PC-3 (cell line): Measurements from ENCODE around the gene TTC27.

Source experiments
- EZH2 ChIP-seq: fragments of 300-600 bp; sonication (generic); IDR thresholded peaks from one replicate; pipeline ENCODE4 v1.6.1; 2017; ENCODE audit warnings: antibody characterized with exemption, mild to moderate bottlenecking, low read length; ENCODE audit not compliant: unreplicated experiment
- TF ChIP-seq, protein P1 (sequence below): fragments of 300-600 bp; sonication (generic); conservative IDR thresholded peaks from 2 replicates; pipeline ENCODE4 v1.5.1; 2017; ENCODE audit warnings: antibody characterized with exemption, low read depth, mild to moderate bottlenecking, low read length

GRCh38 chr2:32756074-32756727 is 128.4 kb downstream of the TTC27 start:
- TF ChIP-seq EZH2, result no peak
- TF ChIP-seq, protein P1, sequence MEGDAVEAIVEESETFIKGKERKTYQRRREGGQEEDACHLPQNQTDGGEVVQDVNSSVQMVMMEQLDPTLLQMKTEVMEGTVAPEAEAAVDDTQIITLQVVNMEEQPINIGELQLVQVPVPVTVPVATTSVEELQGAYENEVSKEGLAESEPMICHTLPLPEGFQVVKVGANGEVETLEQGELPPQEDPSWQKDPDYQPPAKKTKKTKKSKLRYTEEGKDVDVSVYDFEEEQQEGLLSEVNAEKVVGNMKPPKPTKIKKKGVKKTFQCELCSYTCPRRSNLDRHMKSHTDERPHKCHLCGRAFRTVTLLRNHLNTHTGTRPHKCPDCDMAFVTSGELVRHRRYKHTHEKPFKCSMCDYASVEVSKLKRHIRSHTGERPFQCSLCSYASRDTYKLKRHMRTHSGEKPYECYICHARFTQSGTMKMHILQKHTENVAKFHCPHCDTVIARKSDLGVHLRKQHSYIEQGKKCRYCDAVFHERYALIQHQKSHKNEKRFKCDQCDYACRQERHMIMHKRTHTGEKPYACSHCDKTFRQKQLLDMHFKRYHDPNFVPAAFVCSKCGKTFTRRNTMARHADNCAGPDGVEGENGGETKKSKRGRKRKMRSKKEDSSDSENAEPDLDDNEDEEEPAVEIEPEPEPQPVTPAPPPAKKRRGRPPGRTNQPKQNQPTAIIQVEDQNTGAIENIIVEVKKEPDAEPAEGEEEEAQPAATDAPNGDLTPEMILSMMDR, result no peak
